ENCODE measurements around the gene RNF4. TPM values are rescaled to one million over a fixed set of nuclear protein-coding genes. Genes with fewer than 3 reads are reported as not detected.

Gene RNF4
- total and polyA plus RNA-seq, 2 donors (not counting 1 experiment from before 2014, with no cell fraction given), result 45.6 to 72.4 TPM

DNA sequence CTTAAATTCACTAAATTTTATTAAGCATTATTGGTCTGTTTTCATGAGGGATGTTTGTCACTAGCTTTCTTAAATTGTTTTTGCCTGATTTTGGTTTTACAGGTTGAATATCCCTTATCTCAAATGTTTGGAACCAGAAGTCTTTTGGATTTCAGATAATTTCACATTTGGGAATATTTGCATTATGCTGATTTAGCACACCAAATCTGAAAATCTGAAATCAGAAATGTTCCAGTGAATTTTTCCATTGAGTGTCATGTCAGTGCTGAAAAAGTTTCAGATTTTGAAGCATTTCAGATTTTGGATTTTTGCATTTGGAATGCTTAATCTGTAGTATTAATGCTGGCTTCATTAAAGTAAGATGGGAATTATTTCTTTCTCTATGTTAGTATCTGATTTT lies 82.2 kb downstream of the RNF4 start:
- H3K4me2 ChIP-seq (ENCODE audit: extremely low read depth, insufficient read depth, low read length), result no peak overlapping the region

DNA sequence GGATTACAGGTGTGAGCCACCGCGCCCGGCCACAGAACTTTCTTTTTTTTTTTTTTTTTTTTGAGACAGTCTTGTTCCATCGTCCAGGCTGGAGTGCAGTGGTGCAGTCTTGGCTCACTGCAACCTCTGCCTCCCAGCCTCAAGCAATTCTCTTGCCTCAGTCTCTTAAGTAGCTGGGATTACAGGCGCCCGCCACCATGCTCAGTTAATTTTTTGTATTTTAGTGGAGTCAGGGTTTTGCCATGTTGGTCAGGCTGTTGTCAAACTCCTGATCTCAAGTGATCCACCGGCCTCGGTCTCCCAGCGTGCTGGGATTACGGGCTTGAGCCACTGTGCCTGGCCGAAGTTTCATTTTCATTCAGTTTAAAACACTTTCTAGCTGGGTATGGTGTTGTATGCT lies 83.9 kb downstream of the RNF4 start:
- Histone ChIP-seq H3K4me2 (ENCODE audit: extremely low read depth, insufficient read depth, low read length) (no peak overlapping the region), H3K79me2 (ENCODE audit: control insufficient read depth, insufficient read depth, low read length) (peaks cover 87% of the 10 kb centered on the region), H3K27me3 (ENCODE audit: control insufficient read depth, insufficient read depth, low read length) (no peaks in the 10 kb centered on the region), H2AFZ (ENCODE audit: low read length) (no peak overlapping the region), H3K4me1 (ENCODE audit: control insufficient read depth, extremely low read depth, insufficient read depth, low read length) (no peaks in the 10 kb centered on the region), H3K27ac (ENCODE audit: insufficient read depth, low read length) (no peak overlapping the region), H4K20me1 (ENCODE audit: control insufficient read depth, extremely low read depth, insufficient read depth, low read length) (peaks cover 6% of the 10 kb centered on the region), H3K9me3 (ENCODE audit: control insufficient read depth, insufficient read depth, low read depth, low read length) (no peaks in the 10 kb centered on the region), H3K9ac (ENCODE audit: insufficient read depth, low read length) (no peak overlapping the region), H3K4me3 (replicated peaks in 1 of 4; ENCODE audit: control extremely low read depth in 1 of 4, insufficient read depth in 1 of 4, low read depth in 3 of 4, low read length in 4 of 4) (no peak overlapping the region), H3K36me3 (ENCODE audit: control insufficient read depth, insufficient read depth, low read length) (no peaks in the 10 kb centered on the region)
- TF ChIP-seq, protein P1, sequence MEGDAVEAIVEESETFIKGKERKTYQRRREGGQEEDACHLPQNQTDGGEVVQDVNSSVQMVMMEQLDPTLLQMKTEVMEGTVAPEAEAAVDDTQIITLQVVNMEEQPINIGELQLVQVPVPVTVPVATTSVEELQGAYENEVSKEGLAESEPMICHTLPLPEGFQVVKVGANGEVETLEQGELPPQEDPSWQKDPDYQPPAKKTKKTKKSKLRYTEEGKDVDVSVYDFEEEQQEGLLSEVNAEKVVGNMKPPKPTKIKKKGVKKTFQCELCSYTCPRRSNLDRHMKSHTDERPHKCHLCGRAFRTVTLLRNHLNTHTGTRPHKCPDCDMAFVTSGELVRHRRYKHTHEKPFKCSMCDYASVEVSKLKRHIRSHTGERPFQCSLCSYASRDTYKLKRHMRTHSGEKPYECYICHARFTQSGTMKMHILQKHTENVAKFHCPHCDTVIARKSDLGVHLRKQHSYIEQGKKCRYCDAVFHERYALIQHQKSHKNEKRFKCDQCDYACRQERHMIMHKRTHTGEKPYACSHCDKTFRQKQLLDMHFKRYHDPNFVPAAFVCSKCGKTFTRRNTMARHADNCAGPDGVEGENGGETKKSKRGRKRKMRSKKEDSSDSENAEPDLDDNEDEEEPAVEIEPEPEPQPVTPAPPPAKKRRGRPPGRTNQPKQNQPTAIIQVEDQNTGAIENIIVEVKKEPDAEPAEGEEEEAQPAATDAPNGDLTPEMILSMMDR (conservative IDR thresholded peaks at IDR 0.05 in 1 of 2, IDR thresholded peaks at IDR 0.05 in 1 of 2; ENCODE audit: low read depth in 1 of 2, low read length in 2 of 2), result no peak
- no peak for TF ChIP-seq EZH2 (IDR thresholded peaks at IDR 0.05; ENCODE audit: low read length, missing control alignments)
- no peak for DNase-seq (ENCODE audit: low read depth in 2 of 2)

More for the DNA sequence above, 82.2 kb downstream of the RNF4 start:
- Histone ChIP-seq H3K4me3 (replicated peaks in 1 of 4; ENCODE audit: control extremely low read depth in 1 of 4, insufficient read depth in 1 of 4, low read depth in 3 of 4, low read length in 4 of 4) (no peak overlapping the region), H3K79me2 (ENCODE audit: control insufficient read depth, insufficient read depth, low read length) (peaks cover 90% of the 10 kb centered on the region), H3K27me3 (ENCODE audit: control insufficient read depth, insufficient read depth, low read length) (no peaks in the 10 kb centered on the region), H3K9ac (ENCODE audit: insufficient read depth, low read length) (no peak overlapping the region), H4K20me1 (ENCODE audit: control insufficient read depth, extremely low read depth, insufficient read depth, low read length) (peaks cover 4% of the 10 kb centered on the region), H3K27ac (ENCODE audit: insufficient read depth, low read length) (no peak overlapping the region), H3K9me3 (ENCODE audit: control insufficient read depth, insufficient read depth, low read depth, low read length) (no peaks in the 10 kb centered on the region), H3K4me1 (ENCODE audit: control insufficient read depth, extremely low read depth, insufficient read depth, low read length) (no peaks in the 10 kb centered on the region), H2AFZ (ENCODE audit: low read length) (no peak overlapping the region), H3K36me3 (ENCODE audit: control insufficient read depth, insufficient read depth, low read length) (no peaks in the 10 kb centered on the region)
- no peak for DNase-seq (ENCODE audit: low read depth in 2 of 2)
- TF ChIP-seq, protein P1 (conservative IDR thresholded peaks at IDR 0.05 in 1 of 2, IDR thresholded peaks at IDR 0.05 in 1 of 2; ENCODE audit: low read depth in 1 of 2, low read length in 2 of 2), result no peak
- TF ChIP-seq EZH2 (IDR thresholded peaks at IDR 0.05; ENCODE audit: low read length, missing control alignments), result no peak

DNA sequence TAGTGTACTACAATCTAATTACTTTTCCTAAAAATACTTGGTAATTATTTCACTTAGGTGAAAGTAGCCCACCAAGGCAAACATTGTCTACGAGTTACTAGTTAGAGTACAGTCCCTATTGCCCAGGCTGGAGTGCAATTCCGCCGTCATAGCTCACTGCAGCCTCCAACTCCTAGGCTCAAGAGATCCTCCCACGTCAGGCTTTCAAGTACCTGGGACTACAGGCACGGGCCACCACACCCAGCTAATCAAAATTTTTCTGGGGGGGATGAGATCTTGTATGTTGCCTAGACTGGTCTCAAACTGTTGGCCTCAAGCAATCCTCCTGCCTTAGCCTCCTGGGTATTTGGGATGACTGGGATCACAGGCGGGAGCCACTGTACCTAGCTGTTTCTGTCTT lies 89.4 kb downstream of the RNF4 start:
- H3K79me2 ChIP-seq (ENCODE audit: control insufficient read depth, insufficient read depth, low read length), result peaks cover 89% of the 10 kb centered on the region
- no peak overlapping the region for H2AFZ ChIP-seq (ENCODE audit: low read length)
- H3K4me3 ChIP-seq (replicated peaks in 1 of 4; ENCODE audit: control extremely low read depth in 1 of 4, insufficient read depth in 1 of 4, low read depth in 3 of 4, low read length in 4 of 4), result no peak overlapping the region
- no peak for DNase-seq (ENCODE audit: low read depth in 2 of 2)
- H3K27me3 ChIP-seq (ENCODE audit: control insufficient read depth, insufficient read depth, low read length), result no peaks in the 10 kb centered on the region
- no peaks in the 10 kb centered on the region for H3K36me3 ChIP-seq (ENCODE audit: control insufficient read depth, insufficient read depth, low read length)
- H3K9me3 ChIP-seq (ENCODE audit: control insufficient read depth, insufficient read depth, low read depth, low read length), result no peaks in the 10 kb centered on the region
- no peak overlapping the region for H3K27ac ChIP-seq (ENCODE audit: insufficient read depth, low read length)
- TF ChIP-seq, protein P1 (conservative IDR thresholded peaks at IDR 0.05 in 1 of 2, IDR thresholded peaks at IDR 0.05 in 1 of 2; ENCODE audit: low read depth in 1 of 2, low read length in 2 of 2), result no peak
- TF ChIP-seq EZH2 (IDR thresholded peaks at IDR 0.05; ENCODE audit: low read length, missing control alignments), result no peak
- H3K4me2 ChIP-seq (ENCODE audit: extremely low read depth, insufficient read depth, low read length), result no peak overlapping the region
- no peaks in the 10 kb centered on the region for H3K4me1 ChIP-seq (ENCODE audit: control insufficient read depth, extremely low read depth, insufficient read depth, low read length)
- peaks cover 6% of the 10 kb centered on the region for H4K20me1 ChIP-seq (ENCODE audit: control insufficient read depth, extremely low read depth, insufficient read depth, low read length)
- no peak overlapping the region for H3K9ac ChIP-seq (ENCODE audit: insufficient read depth, low read length)

All from fibroblast of lung (primary cell).